ENCODE data around the gene SEPHS1. TPM values are rescaled to one million over a fixed set of nuclear protein-coding genes. Genes with fewer than 3 reads are reported as not detected.

Gene SEPHS1
- total RNA-seq, 1 experiment from 2014 or later = 139 TPM

- TF ChIP-seq CTCF (IDR thresholded peaks at IDR 0.05; ENCODE audit: insufficient read depth in 1 of 2, low read depth in 1 of 2, low read length in 1 of 2, severe bottlenecking in 1 of 2, unreplicated experiment in 1 of 2) = no peak
- Mint-ChIP-seq H3K27me3 (ENCODE audit: insufficient read depth, unreplicated experiment) (peaks cover 5% of the 10 kb centered on the region), H3K4me3 (ENCODE audit: unreplicated experiment) (peak overlapping the region; percentile 78), H3K9me3 (ENCODE audit: unreplicated experiment) (no peaks in the 10 kb centered on the region), H3K4me1 (ENCODE audit: low read depth, unreplicated experiment) (peaks cover 24% of the 10 kb centered on the region), H3K36me3 (ENCODE audit: insufficient read depth, unreplicated experiment) (peaks cover 36% of the 10 kb centered on the region), H3K27ac (ENCODE audit: unreplicated experiment) (peak overlapping the region; percentile 24)
- peaks cover 19% of the 10 kb centered on the region; the same call in 1 of the 2 replicates for H3K4me1 ChIP-seq
- no peaks in the 10 kb centered on the region for H3K27me3 ChIP-seq (replicated peaks; ENCODE audit: control insufficient read depth, insufficient read depth, low read length)
- ChIA-PET POLR2A (interaction anchor here (0.6 to 0.9 kb wide), 2 partner anchors 50 to 262 kb away, joined by 3 to 8 read pairs; no protein-coding TSS in a partner anchor), CTCF (interaction anchor here (0.6 to 1.3 kb wide), 7 partner anchors 13 to 188 kb away, joined by 3 to 5 read pairs (median 3); partner anchors contain the start of gene MCM10)
- peak; percentile 61 to 62 for DNase-seq
- no TSS peak for BruUV-seq (replicated peaks)
- H3K9me3 ChIP-seq = no peaks in the 10 kb centered on the region
- intact Hi-C loops (cut with micrococcal nuclease; ENCODE audit: unreplicated experiment) = no loop called here
- H3K36me3 ChIP-seq (ENCODE audit: control insufficient read depth, insufficient read depth, low read length) = peaks cover 2% of the 10 kb centered on the region; the same call in 1 of the 2 replicates
- peak overlapping the region; percentile 39 for H3K4me3 ChIP-seq (ENCODE audit: low read depth, low read length)
These were observed 1.6 kb upstream of the SEPHS1 start for GRCh38 chr10:13349463-13350274.

GRCh38 chr10:13347500-13348156 is 465 bp downstream of the SEPHS1 start:
- peak overlapping the region; percentile 39 for H3K4me3 ChIP-seq (ENCODE audit: low read depth, low read length)
- peak; percentile 86 to 90 for DNase-seq
- peaks cover 14% of the 10 kb centered on the region; the same call in 1 of the 2 replicates for H3K4me1 ChIP-seq
- CTCF ChIA-PET = no interaction called here
- H3K4me1 Mint-ChIP-seq (ENCODE audit: low read depth, unreplicated experiment) = peaks cover 17% of the 10 kb centered on the region
- peak overlapping the region; percentile 80 for H3K4me3 Mint-ChIP-seq (ENCODE audit: unreplicated experiment)
- H3K27me3 ChIP-seq (replicated peaks; ENCODE audit: control insufficient read depth, insufficient read depth, low read length) = no peaks in the 10 kb centered on the region
- H3K36me3 ChIP-seq (ENCODE audit: control insufficient read depth, insufficient read depth, low read length) = peaks cover 3% of the 10 kb centered on the region; the same call in 1 of the 2 replicates
- H3K9me3 Mint-ChIP-seq (ENCODE audit: unreplicated experiment) = no peaks in the 10 kb centered on the region
- H3K27me3 Mint-ChIP-seq (ENCODE audit: insufficient read depth, unreplicated experiment) = peaks cover 2% of the 10 kb centered on the region
- peak overlapping the region; percentile 24 for H3K27ac Mint-ChIP-seq (ENCODE audit: unreplicated experiment)
- no peak for TF ChIP-seq CTCF (IDR thresholded peaks at IDR 0.05; ENCODE audit: insufficient read depth in 1 of 2, low read depth in 1 of 2, low read length in 1 of 2, severe bottlenecking in 1 of 2, unreplicated experiment in 1 of 2)
- H3K9me3 ChIP-seq = no peaks in the 10 kb centered on the region
- POLR2A ChIA-PET = no interaction called here
- intact Hi-C loops (cut with micrococcal nuclease; ENCODE audit: unreplicated experiment) = loop anchor here (2.0 kb wide), 1 partner anchor 47 kb away; the partner anchor contains the start of gene PHYH
- no TSS peak for BruUV-seq (replicated peaks)
- peaks cover 48% of the 10 kb centered on the region for H3K36me3 Mint-ChIP-seq (ENCODE audit: insufficient read depth, unreplicated experiment)

- Histone ChIP-seq H3K4me3 (ENCODE audit: low read depth, low read length) (peak overlapping the region; percentile 39), H3K27me3 (replicated peaks; ENCODE audit: control insufficient read depth, insufficient read depth, low read length) (no peaks in the 10 kb centered on the region), H3K36me3 (ENCODE audit: control insufficient read depth, insufficient read depth, low read length) (peaks cover 3% of the 10 kb centered on the region; the same call in 1 of the 2 replicates), H3K9me3 (no peaks in the 10 kb centered on the region), H3K4me1 (peaks cover 14% of the 10 kb centered on the region; the same call in 1 of the 2 replicates)
- H3K4me3 Mint-ChIP-seq (ENCODE audit: unreplicated experiment) = peak overlapping the region; percentile 80
- no peak for DNase-seq
- TF ChIP-seq CTCF (IDR thresholded peaks at IDR 0.05; ENCODE audit: insufficient read depth in 1 of 2, low read depth in 1 of 2, low read length in 1 of 2, severe bottlenecking in 1 of 2, unreplicated experiment in 1 of 2) = no peak
- peak overlapping the region; percentile 79 for H3K27ac Mint-ChIP-seq (ENCODE audit: unreplicated experiment)
- intact Hi-C loops (cut with micrococcal nuclease; ENCODE audit: unreplicated experiment) = loop anchor here (2.0 kb wide), 1 partner anchor 46 kb away; the partner anchor contains the start of gene PHYH
- H3K4me1 Mint-ChIP-seq (ENCODE audit: low read depth, unreplicated experiment) = peaks cover 17% of the 10 kb centered on the region
- peaks cover 2% of the 10 kb centered on the region for H3K27me3 Mint-ChIP-seq (ENCODE audit: insufficient read depth, unreplicated experiment)
- CTCF ChIA-PET = no interaction called here
- peaks cover 48% of the 10 kb centered on the region for H3K36me3 Mint-ChIP-seq (ENCODE audit: insufficient read depth, unreplicated experiment)
- POLR2A ChIA-PET = no interaction called here
- BruUV-seq (replicated peaks) = no TSS peak
- no peaks in the 10 kb centered on the region for H3K9me3 Mint-ChIP-seq (ENCODE audit: unreplicated experiment)
These were observed 1.0 kb downstream of the SEPHS1 start for GRCh38 chr10:13347043-13347499.
